Effector memory CD8-positive, alpha-beta T cell (primary cell): ENCODE data around the gene NAMPT.
"Not testable (repeated sequence)": the region's sequence is repeated elsewhere in the genome, so short reads cannot be mapped to it uniquely, and the experiment has no call there.

Experiments used
- ATAC-seq: fragments of 150-1000 bp; cut with Tn5 transposase; replicated peaks from 2 replicates; pipeline ENCODE4 v1.10.0; 2021; ENCODE audit warnings: mild to moderate bottlenecking, moderate library complexity
- DNase-seq, 3 experiments: peaks; one replicate each; pipeline ENCODE4 v3.0.0; 2021
- H3K27ac Mint-ChIP-seq, 2 donors: one replicate each; pipeline ENCODE4 v1.8.0; 2022; ENCODE audit warnings: mild to moderate bottlenecking in 2 of 2, mixed read lengths in 2 of 2, moderate library complexity in 2 of 2
- H3K27me3 Mint-ChIP-seq, 2 donors: one replicate each; pipeline ENCODE4 v1.8.0; 2022; ENCODE audit warnings: mixed read lengths in 2 of 2
- H3K36me3 Mint-ChIP-seq: one replicate; pipeline ENCODE4 v1.8.0; 2022; ENCODE audit warnings: mild to moderate bottlenecking, moderate library complexity, mixed read lengths; ENCODE audit not compliant: insufficient read depth
- H3K4me1 Mint-ChIP-seq, 2 donors: one replicate each; pipeline ENCODE4 v1.8.0; 2022; ENCODE audit warnings: low read depth in 2 of 2, mixed read lengths in 2 of 2
- H3K4me3 Mint-ChIP-seq, 2 donors: one replicate each; pipeline ENCODE4 v1.8.0; 2022; ENCODE audit warnings: mild to moderate bottlenecking in 2 of 2, mixed read lengths in 2 of 2, moderate library complexity in 2 of 2
- H3K9me3 Mint-ChIP-seq, 2 donors: one replicate each; pipeline ENCODE4 v1.8.0; 2022; ENCODE audit warnings: mixed read lengths in 2 of 2

The NAMPT gene

DNA sequence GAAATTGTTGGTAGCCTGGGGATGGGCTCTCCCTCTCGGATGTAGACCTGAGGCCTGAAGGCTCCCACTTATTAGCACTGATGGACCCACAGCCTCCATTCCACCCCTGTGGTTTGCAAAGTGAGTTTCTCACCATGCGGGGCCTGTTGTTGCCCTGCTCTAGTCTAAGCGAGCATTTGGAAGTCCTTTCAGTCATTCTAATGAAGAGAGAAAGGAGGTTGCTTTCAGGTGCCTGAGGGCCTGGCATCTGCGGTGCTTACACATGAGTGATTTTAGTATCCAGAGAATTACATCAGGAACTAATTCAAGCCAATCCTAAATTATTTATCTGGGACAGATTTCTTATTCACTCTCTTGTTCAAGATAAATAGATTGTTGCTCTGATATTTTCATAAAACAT, 61.6 kb downstream of the NAMPT start:
- no peak for DNase-seq
- no peaks in the 10 kb centered on the region for H3K36me3 Mint-ChIP-seq

GRCh38 chr7:106222545-106222944, 62.2 kb downstream of the NAMPT start:
- DNase-seq (no peak), ATAC-seq (no peak)
- no peaks in the 10 kb centered on the region for H3K9me3 Mint-ChIP-seq
- no peaks in the 10 kb centered on the region for H3K36me3 Mint-ChIP-seq
- no peak overlapping the region for H3K27ac Mint-ChIP-seq
- peaks cover 20 to 29% of the 10 kb centered on the region in 2 donors for H3K27me3 Mint-ChIP-seq
- H3K4me3 Mint-ChIP-seq = no peak overlapping the region
- no peaks in the 10 kb centered on the region for H3K4me1 Mint-ChIP-seq

More for the DNA sequence above, 61.6 kb downstream of the NAMPT start:
- H3K27ac Mint-ChIP-seq = no peak overlapping the region
- no peaks in the 10 kb centered on the region for H3K9me3 Mint-ChIP-seq
- no peak overlapping the region for H3K4me3 Mint-ChIP-seq
- no peak for ATAC-seq
- H3K27me3 Mint-ChIP-seq = peaks cover 26 to 30% of the 10 kb centered on the region in 2 donors
- no peaks in the 10 kb centered on the region for H3K4me1 Mint-ChIP-seq

- ATAC-seq = no peak
- Mint-ChIP-seq H3K9me3 (no peaks in the 10 kb centered on the region), H3K36me3 (no peaks in the 10 kb centered on the region), H3K4me1 (no peaks in the 10 kb centered on the region), H3K4me3 (no peak overlapping the region), H3K27ac (no peak overlapping the region), H3K27me3 (peaks cover 30 to 38% of the 10 kb centered on the region in 2 donors)
- no peak for DNase-seq
Observed at GRCh38 chr7:106220307-106220706, 64.5 kb downstream of the NAMPT start.

DNA sequence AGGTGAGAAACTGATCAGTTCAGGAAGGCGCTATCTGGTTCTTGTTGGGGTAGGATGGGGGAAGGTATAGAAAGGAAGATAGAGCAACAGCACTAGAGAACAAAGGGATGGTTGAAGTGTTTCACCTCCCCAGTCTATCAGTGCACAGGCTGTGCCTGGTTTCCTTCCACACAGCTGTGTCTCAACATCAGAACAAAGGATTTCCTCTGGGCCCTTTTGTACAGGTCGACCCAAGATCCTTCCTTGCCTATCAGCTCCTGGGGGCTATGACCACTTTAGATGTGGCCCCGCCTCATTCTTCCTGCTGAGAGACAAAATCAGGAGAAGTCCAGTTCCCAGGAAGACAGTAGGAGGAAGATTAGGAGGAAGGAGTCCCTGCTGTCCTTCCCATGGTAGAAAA, 65.6 kb downstream of the NAMPT start:
- H3K27me3 Mint-ChIP-seq = peaks cover 25 to 28% of the 10 kb centered on the region in 2 donors
- no peak overlapping the region for H3K27ac Mint-ChIP-seq
- H3K4me3 Mint-ChIP-seq = no peak overlapping the region
- no peaks in the 10 kb centered on the region for H3K4me1 Mint-ChIP-seq
- H3K9me3 Mint-ChIP-seq = no peaks in the 10 kb centered on the region
- ATAC-seq = no peak
- DNase-seq = no peak
- no peaks in the 10 kb centered on the region for H3K36me3 Mint-ChIP-seq

GRCh38 chr7:106218546-106218945, 66.2 kb downstream of the NAMPT start:
- H3K9me3 Mint-ChIP-seq = no peaks in the 10 kb centered on the region
- ATAC-seq (no peak), DNase-seq (no peak)
- H3K4me3 Mint-ChIP-seq = no peak overlapping the region
- H3K27me3 Mint-ChIP-seq = peaks cover 26 to 28% of the 10 kb centered on the region in 2 donors
- H3K4me1 Mint-ChIP-seq = no peaks in the 10 kb centered on the region
- H3K27ac Mint-ChIP-seq = no peak overlapping the region
- no peaks in the 10 kb centered on the region for H3K36me3 Mint-ChIP-seq

GRCh38 chr7:106216923-106217542, 67.8 kb downstream of the NAMPT start:
- ATAC-seq = no peak
- Mint-ChIP-seq H3K4me1 (no peaks in the 10 kb centered on the region), H3K27ac (no peak overlapping the region), H3K36me3 (no peaks in the 10 kb centered on the region), H3K4me3 (no peak overlapping the region), H3K9me3 (no peaks in the 10 kb centered on the region), H3K27me3 (peaks cover 34 to 41% of the 10 kb centered on the region in 2 donors)
- no peak for DNase-seq

- DNase-seq = no peak
- no peaks in the 10 kb centered on the region for H3K4me1 Mint-ChIP-seq
- no peak for ATAC-seq
- H3K27me3 Mint-ChIP-seq = peaks cover 39 to 45% of the 10 kb centered on the region in 2 donors
- no peaks in the 10 kb centered on the region for H3K9me3 Mint-ChIP-seq
- no peak overlapping the region for H3K4me3 Mint-ChIP-seq
- H3K36me3 Mint-ChIP-seq = no peaks in the 10 kb centered on the region
- no peak overlapping the region for H3K27ac Mint-ChIP-seq
Observed at GRCh38 chr7:106216517-106216922, 68.3 kb downstream of the NAMPT start.

GRCh38 chr7:106215868-106216516, 68.8 kb downstream of the NAMPT start:
- peaks cover 37 to 41% of the 10 kb centered on the region in 2 donors for H3K27me3 Mint-ChIP-seq
- no peaks in the 10 kb centered on the region for H3K9me3 Mint-ChIP-seq
- H3K36me3 Mint-ChIP-seq = no peaks in the 10 kb centered on the region
- no peak overlapping the region for H3K4me3 Mint-ChIP-seq
- ATAC-seq (no peak), DNase-seq (no peak)
- H3K4me1 Mint-ChIP-seq = no peaks in the 10 kb centered on the region
- no peak overlapping the region for H3K27ac Mint-ChIP-seq

- not testable (repeated sequence) for H3K4me1 Mint-ChIP-seq, H3K27ac Mint-ChIP-seq, ATAC-seq, H3K36me3 Mint-ChIP-seq, DNase-seq, H3K9me3 Mint-ChIP-seq, H3K4me3 Mint-ChIP-seq
- peaks cover 39 to 65% of the 10 kb centered on the region in 2 donors for H3K27me3 Mint-ChIP-seq
Observed at GRCh38 chr7:106208944-106209343, 75.8 kb downstream of the NAMPT start.

DNA sequence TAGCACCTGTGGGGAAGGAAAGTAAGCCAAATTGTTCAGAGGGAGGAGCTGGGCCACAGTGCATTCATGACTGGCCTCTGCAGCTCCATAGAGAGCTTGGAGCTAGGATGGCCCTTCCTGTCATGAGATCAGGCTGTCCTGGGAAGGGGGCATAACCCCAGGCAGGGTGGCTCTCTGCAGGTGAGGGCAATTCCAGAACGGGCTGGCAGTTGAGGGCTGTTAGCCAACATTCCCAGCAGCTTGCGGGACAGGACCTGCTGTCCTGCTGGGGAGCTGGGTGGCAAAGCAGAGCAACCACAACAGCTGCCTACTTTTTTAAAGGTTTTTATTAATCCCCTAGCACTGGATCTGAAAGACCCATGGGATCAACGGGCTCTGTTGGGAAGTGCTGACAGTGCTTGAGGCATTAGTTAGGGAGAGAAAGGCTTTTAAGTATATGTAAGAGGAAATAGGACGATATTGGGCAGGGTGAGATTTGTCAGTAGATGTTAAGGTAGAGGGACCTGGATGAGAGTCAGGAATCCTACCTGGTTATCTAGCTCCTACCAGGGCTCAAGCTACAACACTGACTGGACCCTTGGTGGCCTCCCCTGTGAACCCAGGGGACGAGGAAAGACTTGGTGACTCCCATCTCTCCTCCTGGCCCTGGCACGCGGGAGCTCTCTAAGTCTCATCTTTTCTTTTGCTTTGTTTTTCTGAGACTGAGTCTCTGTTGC, 77.8 kb downstream of the NAMPT start:
- Mint-ChIP-seq H3K27me3 (peaks cover 24 to 65% of the 10 kb centered on the region in 2 donors), H3K36me3 (no peaks in the 10 kb centered on the region), H3K9me3 (no peaks in the 10 kb centered on the region), H3K4me3 (no peak overlapping the region), H3K27ac (no peak overlapping the region), H3K4me1 (no peaks in the 10 kb centered on the region)
- no peak for ATAC-seq
- no peak for DNase-seq

DNA sequence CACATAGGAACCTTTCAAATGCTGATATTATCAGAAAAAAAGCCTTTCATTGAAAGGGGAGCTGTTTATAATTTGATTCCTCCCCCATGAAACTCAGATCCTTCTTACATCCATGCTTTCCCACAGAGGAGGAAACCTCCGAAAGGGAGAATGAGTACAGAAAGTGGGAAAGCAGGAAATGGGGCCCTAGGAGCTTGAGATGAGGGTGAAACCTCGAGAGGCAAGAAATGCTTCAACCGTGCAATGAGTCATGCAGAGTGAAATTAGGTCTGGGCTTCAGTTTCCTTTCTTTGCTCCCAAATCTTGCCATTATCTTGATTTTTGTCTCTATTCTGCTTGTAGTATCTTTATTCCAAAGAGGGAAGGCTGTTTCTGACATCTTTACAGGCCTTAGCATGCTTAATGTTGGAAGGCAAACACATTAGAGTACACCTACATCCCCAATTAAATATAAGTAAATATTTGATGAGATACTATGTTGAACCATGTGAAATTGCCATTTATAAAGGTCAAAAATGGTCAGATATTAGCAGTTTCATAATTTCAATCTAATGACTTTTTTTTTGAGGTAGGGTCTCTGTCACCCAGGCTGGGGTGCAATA, 79.1 kb downstream of the NAMPT start:
- Mint-ChIP-seq H3K27me3 (peaks cover 28 to 70% of the 10 kb centered on the region in 2 donors), H3K36me3 (no peaks in the 10 kb centered on the region), H3K4me1 (no peaks in the 10 kb centered on the region), H3K4me3 (no peak overlapping the region), H3K27ac (no peak overlapping the region), H3K9me3 (no peaks in the 10 kb centered on the region)
- ATAC-seq (no peak), DNase-seq (no peak)

DNA sequence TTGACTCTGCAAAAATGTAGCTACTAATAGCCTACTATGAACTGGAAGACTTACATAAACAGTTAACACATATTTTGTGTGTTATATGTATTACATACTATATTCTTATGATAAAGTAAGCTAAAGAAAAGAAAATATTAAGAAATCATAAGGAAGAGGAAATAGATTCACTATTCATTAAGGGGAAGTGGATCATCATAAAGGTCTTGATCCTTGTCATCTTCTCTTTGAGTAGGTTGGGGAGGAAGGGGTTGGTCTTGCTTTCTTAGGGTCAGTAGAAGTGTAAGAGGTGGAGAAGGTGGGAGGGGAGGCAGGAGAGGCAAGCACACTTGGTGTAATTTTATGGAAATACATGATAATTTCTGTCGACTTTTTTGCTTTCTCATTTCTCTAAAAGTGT, 81.3 kb downstream of the NAMPT start:
- Mint-ChIP-seq H3K9me3 (no peaks in the 10 kb centered on the region), H3K27me3 (peaks cover 20 to 55% of the 10 kb centered on the region in 2 donors), H3K27ac (no peak overlapping the region), H3K4me3 (no peak overlapping the region), H3K4me1 (no peaks in the 10 kb centered on the region), H3K36me3 (no peaks in the 10 kb centered on the region)
- no peak for DNase-seq
- no peak for ATAC-seq

GRCh38 chr7:106201164-106201563, 83.6 kb downstream of the NAMPT start:
- no peak for DNase-seq
- Mint-ChIP-seq H3K4me3 (no peak overlapping the region), H3K36me3 (no peaks in the 10 kb centered on the region), H3K9me3 (no peaks in the 10 kb centered on the region), H3K27me3 (peaks cover 12 to 45% of the 10 kb centered on the region in 2 donors), H3K27ac (no peak overlapping the region), H3K4me1 (no peaks in the 10 kb centered on the region)
- ATAC-seq = no peak
